GM12891 (cell line): ENCODE measurements around the gene LAPTM5.
A peak's percentile ranks its signal among the peaks of the same experiment; 100 is the strongest.

Experiments
- DNase-seq: peaks from one replicate; pipeline ENCODE4 v3.0.0; 2011; ENCODE audit warnings: low spot score; ENCODE audit not compliant: insufficient read length
- FAIRE-seq: peaks from 2 replicates; lab custom pipeline; 2011; peaks lifted over from hg19 to GRCh38; lab: Jason Lieb, UNC
- PAX5 ChIP-seq: IDR thresholded peaks from 2 replicates; pipeline ENCODE4 v1.6.1; 2011; ENCODE audit warnings: low read length, moderate library complexity, mild to moderate bottlenecking; ENCODE audit not compliant: insufficient read depth, severe bottlenecking
- POLR2A ChIP-seq: IDR thresholded peaks from 2 replicates; pipeline ENCODE4 v1.6.1; 2011; ENCODE audit warnings: low read depth, low read length, control low read depth
- POLR2AphosphoS5 ChIP-seq: IDR thresholded peaks from 2 replicates; pipeline ENCODE4 v1.6.1; 2011; ENCODE audit warnings: low read depth, low read length, control low read depth
- POU2F2 ChIP-seq: IDR thresholded peaks from 2 replicates; pipeline ENCODE4 v1.6.1; 2011; ENCODE audit warnings: low read depth, mild to moderate bottlenecking, control low read depth, low read length, moderate library complexity
- SPI1 ChIP-seq: IDR thresholded peaks from 2 replicates; pipeline ENCODE4 v1.6.1; 2011; ENCODE audit warnings: low read depth, low read length, control low read depth
- TAF1 ChIP-seq: IDR thresholded peaks from 2 replicates; pipeline ENCODE4 v1.6.1; 2011; ENCODE audit warnings: low read depth, low read length, control low read depth

Gene LAPTM5

GRCh38 chr1:30758121-30758688 lies 631 bp upstream of the LAPTM5 start:
- DNase-seq (no peak), FAIRE-seq (no peak)
- TF ChIP-seq POLR2A, result no peak
- peak; percentile 46; the same call in 1 of the 2 replicates for TF ChIP-seq SPI1
- TF ChIP-seq TAF1, result no peak
- no peak for TF ChIP-seq POLR2AphosphoS5
- TF ChIP-seq PAX5, result no peak
- no peak for TF ChIP-seq POU2F2

- no peak for DNase-seq
- FAIRE-seq, result no peak
- TF ChIP-seq POU2F2, result peak; percentile 27; the same call in 1 of the 2 replicates
- no peak; the same call in 1 of the 2 replicates for TF ChIP-seq POLR2A
- TF ChIP-seq PAX5, result no peak
- peak; percentile 81 for TF ChIP-seq SPI1
- TF ChIP-seq TAF1, result no peak
- peak; percentile 44; the same call in 1 of the 2 replicates for TF ChIP-seq POLR2AphosphoS5
Observed at GRCh38 chr1:30756545-30757351, 826 bp downstream of the LAPTM5 start.

DNA sequence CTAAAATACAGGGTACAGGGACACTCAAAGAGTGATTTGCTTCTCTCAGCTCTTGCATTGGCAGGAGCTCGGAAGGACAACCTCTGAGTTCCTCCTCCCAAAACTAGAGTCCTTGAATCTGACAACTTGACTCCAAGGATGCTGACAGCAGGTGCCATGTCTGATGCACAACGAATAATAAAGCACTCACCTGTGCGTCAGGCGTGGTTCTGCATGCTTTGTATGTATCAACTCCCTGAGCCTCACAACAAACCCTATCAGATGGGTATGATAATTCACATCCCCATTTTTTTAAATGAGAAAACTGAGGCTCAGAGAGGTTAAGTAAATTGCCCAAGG lies 1.4 kb downstream of the LAPTM5 start:
- FAIRE-seq (no peak), DNase-seq (no peak)

DNA sequence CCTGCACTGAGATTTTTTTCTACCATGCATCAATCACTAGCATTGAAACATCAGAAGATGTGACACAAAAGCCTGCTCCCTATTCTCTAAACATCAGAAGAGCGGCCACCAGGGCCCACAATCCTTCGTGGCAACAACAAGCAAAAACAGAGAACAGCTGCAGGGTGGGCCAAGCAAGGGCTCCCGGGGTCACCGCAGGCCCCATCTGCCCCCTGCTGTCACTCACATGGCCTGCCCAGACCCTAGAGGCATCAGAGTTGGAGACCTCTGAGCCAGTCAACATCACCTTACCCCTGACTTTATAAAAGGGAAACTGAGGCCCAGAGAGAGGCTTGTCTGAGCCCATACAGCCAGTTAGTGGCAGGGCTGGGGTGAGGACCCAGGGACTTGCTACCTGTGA lies 1.8 kb downstream of the LAPTM5 start:
- FAIRE-seq, result no peak
- DNase-seq, result no peak
- no peak for TF ChIP-seq POU2F2
- no peak for TF ChIP-seq SPI1
- no peak for TF ChIP-seq POLR2AphosphoS5
- TF ChIP-seq POLR2A, result no peak
- TF ChIP-seq TAF1, result no peak
- no peak for TF ChIP-seq PAX5

More for the DNA sequence above, 1.4 kb downstream of the LAPTM5 start:
- TF ChIP-seq POLR2A (no peak), PAX5 (no peak), TAF1 (0 out of 2 replicates have a peak, but pooled peaks have one; percentile 34), POU2F2 (no peak), POLR2AphosphoS5 (no peak), SPI1 (no peak)

- FAIRE-seq (no peak), DNase-seq (no peak)
- TF ChIP-seq POLR2A (no peak; the same call in 1 of the 2 replicates), POU2F2 (no peak), PAX5 (no peak), POLR2AphosphoS5 (no peak; the same call in 1 of the 2 replicates), TAF1 (no peak; the same call in 1 of the 2 replicates)
Observed at GRCh38 chr1:30755334-30755733, 2.2 kb downstream of the LAPTM5 start.

GRCh38 chr1:30754684-30755171 lies 2.8 kb downstream of the LAPTM5 start:
- TF ChIP-seq PAX5, result peak; percentile 99
- TF ChIP-seq POLR2A, result peak; percentile 51
- no peak; the same call in 1 of the 2 replicates for TF ChIP-seq TAF1
- peak; percentile 79 for TF ChIP-seq POLR2AphosphoS5
- peak; percentile 81 for TF ChIP-seq POU2F2
- TF ChIP-seq SPI1, result peak; percentile 50
- DNase-seq (no peak), FAIRE-seq (peak; percentile 99)

GRCh38 chr1:30753660-30754123 lies 3.9 kb downstream of the LAPTM5 start:
- peak; percentile 97 for FAIRE-seq
- DNase-seq, result no peak
- TF ChIP-seq POU2F2 (no peak), SPI1 (peak; percentile 75), POLR2AphosphoS5 (peak; percentile 51; the same call in 1 of the 2 replicates), PAX5 (no peak), POLR2A (peak; percentile 70), TAF1 (0 out of 2 replicates have a peak, but pooled peaks have one; percentile 15)

DNA sequence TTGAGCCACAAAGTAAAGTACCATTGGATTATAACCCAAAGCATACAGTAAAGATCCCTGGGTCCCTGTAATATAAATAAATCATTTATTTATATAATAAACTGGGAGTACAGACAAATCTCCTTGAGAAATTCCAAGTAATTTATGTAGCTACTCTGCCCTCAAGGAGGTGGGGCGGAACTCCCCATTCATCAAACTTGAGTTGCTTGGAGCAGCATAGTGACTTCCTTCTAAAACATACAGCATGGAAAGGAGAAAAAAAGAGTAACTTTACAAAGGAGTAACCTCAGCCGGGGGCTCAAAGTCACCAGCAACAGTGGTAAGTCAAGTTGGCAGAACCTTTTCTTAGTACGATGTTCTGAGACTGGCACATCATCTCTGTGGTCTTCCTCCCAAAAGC lies 4.5 kb downstream of the LAPTM5 start:
- TF ChIP-seq POLR2A, result no peak
- no peak for TF ChIP-seq PAX5
- no peak for TF ChIP-seq SPI1
- no peak for TF ChIP-seq POLR2AphosphoS5
- no peak for TF ChIP-seq TAF1
- no peak for TF ChIP-seq POU2F2

GRCh38 chr1:30752651-30752908 lies 5.0 kb downstream of the LAPTM5 start:
- DNase-seq, result no peak
- TF ChIP-seq PAX5 (no peak), POU2F2 (no peak), SPI1 (no peak), TAF1 (no peak), POLR2A (no peak), POLR2AphosphoS5 (no peak)
- no peak for FAIRE-seq

More for the DNA sequence above, 4.5 kb downstream of the LAPTM5 start:
- no peak for DNase-seq
- peak; percentile 28 for FAIRE-seq
